OCI-M1 (cell line): ENCODE measurements around the gene MOCOS.

ENCODE experiments used
- DNase-seq: peaks from one replicate; lab custom pipeline; 2025; lab: John Stamatoyannopoulos, UW

Gene MOCOS

DNA sequence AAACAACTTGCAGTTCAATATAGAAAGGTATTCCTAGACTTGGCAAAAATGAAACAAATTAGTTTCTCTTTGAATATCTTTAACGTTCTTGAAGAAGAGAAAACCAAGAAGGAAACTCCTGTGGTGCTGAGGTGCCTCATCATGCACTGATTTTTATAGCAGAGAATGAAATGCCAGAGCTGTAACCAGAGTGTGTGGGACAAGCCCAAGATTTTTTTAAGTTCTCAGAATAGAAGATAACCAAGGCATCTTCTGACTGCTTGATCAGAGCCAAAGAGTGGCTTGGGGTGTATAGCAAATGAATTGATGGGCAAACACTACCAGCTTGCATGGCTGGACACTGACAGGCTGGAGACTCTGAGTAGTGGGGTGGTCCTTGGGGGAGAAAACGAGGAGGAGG is 118.1 kb downstream of the MOCOS start:
- DNase-seq, result no peak

DNA sequence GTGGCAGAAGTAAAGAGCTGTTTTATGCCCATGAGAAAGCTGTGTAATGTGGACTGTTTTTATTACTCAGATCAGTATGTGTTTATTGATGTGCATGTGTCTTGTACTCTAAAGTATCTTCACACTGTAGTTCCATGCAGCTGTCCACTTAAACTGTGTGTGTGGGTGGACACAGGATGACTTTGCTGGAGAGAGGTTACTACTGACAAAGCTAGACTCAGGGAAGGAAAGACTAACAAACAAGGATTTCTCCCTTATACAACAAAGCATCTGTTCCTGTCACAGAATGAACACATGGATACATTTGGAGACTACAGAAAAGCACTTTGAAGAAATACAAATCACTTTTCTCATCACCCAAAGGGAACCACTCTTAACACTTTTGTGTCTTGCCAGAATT is 120.2 kb downstream of the MOCOS start:
- no peak for DNase-seq

GRCh38 chr18:36308711-36309435 is 121.6 kb downstream of the MOCOS start:
- DNase-seq, result no peak

DNA sequence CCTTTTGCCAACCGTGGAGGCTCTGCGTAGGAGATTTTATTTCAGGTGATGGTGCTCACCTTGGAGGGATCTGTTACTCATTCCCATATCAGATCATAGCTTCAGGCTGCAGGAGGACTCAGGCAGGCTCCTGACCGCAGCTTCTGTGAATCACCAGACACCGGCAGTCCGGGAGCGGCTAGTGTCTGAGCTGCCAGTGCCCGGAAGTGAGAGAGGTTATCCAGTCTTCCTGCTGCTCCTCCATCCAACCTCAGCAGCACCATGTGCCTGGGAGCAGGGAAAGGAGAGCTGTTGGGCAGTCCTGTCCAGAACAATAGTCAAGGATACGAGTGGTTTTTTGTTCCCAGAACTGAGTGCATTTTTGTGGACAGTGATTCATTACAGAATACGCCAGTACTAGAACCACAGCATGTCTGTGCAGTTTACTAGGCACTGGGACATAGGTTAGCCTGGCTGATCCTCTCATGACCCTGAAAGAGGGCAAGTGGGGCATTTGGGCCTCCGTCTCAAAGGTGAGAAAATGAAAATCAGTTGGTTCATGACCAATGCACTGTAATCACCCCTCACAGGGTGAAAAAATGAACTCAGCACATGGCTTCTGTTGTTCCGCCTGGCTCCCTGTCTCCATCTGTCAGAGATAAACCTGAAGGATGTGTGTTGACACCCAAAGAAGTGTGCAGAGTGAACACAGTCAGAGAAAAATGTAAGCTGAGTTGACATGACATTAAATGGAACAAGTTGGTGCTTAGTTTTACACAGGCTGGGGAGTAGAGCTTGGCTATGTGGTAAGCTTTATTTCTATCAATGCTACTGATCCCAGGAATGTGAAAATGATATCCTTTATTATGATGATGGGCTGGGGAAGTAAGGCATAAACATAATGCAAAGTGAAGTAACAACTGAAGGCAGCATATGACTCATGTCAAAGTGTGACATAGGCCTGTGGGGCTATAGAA is 122.4 kb downstream of the MOCOS start:
- no peak for DNase-seq

DNA sequence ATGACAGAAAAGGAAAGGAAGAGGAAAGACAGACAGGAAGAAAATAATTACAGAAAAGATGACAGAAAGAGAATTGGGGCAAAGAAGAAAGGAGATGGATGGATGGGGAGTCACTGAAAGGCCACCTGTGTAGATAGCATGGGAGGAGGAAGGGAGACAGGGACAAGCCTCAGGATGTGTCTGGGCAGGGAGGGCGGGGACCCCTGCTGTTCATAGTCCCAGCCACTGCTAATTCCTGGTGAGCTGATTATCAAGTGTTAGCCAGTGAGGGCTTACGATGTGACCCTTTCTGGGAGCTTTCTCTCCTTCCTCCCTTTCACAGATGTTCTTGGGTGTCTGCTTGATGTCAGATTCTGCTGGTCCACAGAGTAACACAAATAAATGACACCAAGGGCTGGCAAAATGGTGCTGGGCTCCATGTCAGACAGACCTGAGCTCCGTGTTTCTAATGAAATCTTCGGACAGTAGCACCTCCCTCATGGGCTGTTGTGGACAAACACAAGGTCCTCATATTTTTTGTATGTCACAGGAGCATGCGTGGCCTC is 123.8 kb downstream of the MOCOS start:
- no peak for DNase-seq

- DNase-seq, result no peak
These were observed 125.6 kb downstream of the MOCOS start for GRCh38 chr18:36312806-36313395.

DNA sequence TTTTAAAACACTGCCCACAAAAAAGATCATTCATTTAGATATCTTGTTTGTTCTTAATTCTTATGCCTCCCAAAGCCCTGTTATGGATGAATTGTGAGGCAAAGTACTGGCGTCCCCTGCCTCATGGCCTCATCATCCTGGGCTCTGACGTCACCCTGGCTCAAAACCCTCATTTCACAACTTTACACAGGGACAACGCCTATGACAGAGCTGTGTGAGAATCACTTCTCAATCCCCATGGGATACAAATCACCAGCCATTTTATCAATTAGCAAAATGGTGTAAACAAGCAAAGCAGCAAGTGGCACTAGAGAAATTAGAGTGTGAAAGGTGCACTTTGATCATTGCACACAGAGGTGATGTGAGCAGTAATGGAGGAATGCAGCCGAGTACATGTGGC is 126.8 kb downstream of the MOCOS start:
- DNase-seq, result no peak

GRCh38 chr18:36314754-36315153 is 127.5 kb downstream of the MOCOS start:
- DNase-seq, result no peak

DNA sequence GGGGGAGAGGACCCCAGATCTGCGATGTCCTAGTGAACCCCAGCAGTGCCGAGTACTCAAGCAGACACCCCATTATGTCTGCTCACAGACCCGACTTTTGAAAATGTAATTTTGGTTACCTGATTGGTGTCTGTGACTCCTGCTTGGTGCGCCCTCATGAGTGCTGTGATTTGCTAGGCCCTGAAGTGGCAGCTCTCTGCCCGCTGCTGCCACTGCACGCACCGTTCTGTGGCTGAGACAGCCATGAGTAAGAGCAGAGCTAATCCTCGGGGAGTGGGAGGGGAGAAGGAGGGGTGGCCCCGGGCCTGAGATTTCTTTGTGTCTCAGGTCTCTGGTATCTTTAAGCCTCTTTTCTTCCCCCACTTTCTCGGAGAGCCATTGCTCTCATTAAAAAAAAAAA is 128.4 kb downstream of the MOCOS start:
- DNase-seq, result no peak

DNA sequence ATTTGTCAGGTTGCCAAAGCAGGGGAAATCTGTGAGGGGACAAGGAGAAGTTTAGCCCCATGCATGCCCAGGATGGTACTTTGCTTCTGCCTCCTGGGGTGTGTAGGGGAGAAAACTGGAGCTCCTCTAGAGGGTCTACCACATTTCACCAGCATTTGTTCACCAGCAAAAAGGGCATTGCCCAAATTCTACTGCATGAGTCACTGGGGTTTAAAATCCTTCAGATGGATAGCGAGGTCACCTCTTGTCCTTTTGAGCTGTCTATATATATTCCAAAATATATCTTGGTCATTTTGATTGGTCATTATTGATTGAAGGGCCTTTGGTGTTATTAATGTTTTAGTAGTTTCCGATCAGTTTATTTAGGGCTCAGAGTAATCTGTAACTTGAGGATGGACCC is 128.9 kb downstream of the MOCOS start:
- DNase-seq, result no peak
